Tibial artery (tissue), 4 donors: ENCODE measurements around the gene SLC26A8.

ENCODE experiments used
- DNase-seq, 2 donors: peaks; one replicate each; pipeline ENCODE4 v3.0.0-alpha.2; 2019
- H3K27ac ChIP-seq, 2 donors: fragments of 200-600 bp; sonication (generic) in 1 of 2; 1 replicate in 1 of 2; 2 replicates in 1 of 2; pipeline ENCODE4 v1.5.1; 2018 to 2019; ENCODE audit warnings: mild to moderate bottlenecking in 1 of 2
- H3K27me3 ChIP-seq, 2 donors: fragments of 200-600 bp; sonication (generic) in 1 of 2; one replicate each; pipeline versions ENCODE4 v1.5.1 to v1.6.0; 2016 to 2019
- H3K36me3 ChIP-seq, 3 donors: fragments of 200-600 bp; sonication (generic) in 2 of 3; one replicate each; pipeline ENCODE4 v1.5.1; 2016 to 2019; ENCODE audit warnings: mild to moderate bottlenecking in 2 of 3
- H3K4me1 ChIP-seq, 4 donors: fragments of 200-600 bp; sonication (generic) in 2 of 4; 1 replicate in 3 of 4; 2 replicates in 1 of 4; pipeline ENCODE4 v1.5.1; 2016 to 2019
- H3K4me3 ChIP-seq, 2 donors: fragments of 200-600 bp; sonication (generic) in 1 of 2; 1 replicate in 1 of 2; 2 replicates in 1 of 2; pipeline ENCODE4 v1.5.1; 2018 to 2019; ENCODE audit warnings: mild to moderate bottlenecking in 2 of 2
- H3K9me3 ChIP-seq, 3 donors: fragments of 200-600 bp; sonication (generic) in 1 of 3; one replicate each; pipeline ENCODE4 v1.5.1; 2016 to 2019
- CTCF ChIP-seq, 2 experiments: fragments of 200-600 bp in 1 of 2; fragments of 450-650 bp in 1 of 2; IDR thresholded peaks; one replicate each; pipeline ENCODE4 v1.5.1; 2017 to 2019; ENCODE audit warnings: antibody characterized with exemption in 2 of 2, mild to moderate bottlenecking in 1 of 2, moderate library complexity in 1 of 2
- intact Hi-C: fragments of 100-400 bp; cut with DNase I; formaldehyde crosslinking; loops from one replicate; pipeline ENCODE4 v1.15.0; 2023; ENCODE audit warnings: low total_unique reads

The SLC26A8 gene

DNA sequence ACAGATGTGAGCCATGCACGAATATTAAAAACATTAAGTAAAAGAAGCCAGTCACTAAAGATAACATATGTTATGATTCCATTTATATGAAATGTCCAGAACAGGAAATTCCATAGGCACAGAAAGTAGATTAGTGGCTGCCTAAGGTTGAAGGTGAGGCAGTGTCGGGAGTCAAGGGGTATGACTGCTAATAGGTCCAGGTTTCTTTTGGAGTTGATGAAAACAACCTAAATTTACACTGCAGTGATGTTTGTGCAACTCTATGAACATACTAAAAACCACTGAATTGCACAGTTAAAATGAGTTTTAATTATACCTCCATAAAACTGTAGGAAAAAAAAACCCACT is 118.0 kb downstream of the SLC26A8 start:
- Histone ChIP-seq H3K4me1 (no peaks in the 10 kb centered on the region), H3K27me3 (no peaks in the 10 kb centered on the region), H3K9me3 (peaks cover 0 to 7% (median 0%) of the 10 kb centered on the region in 3 donors), H3K27ac (no peak overlapping the region), H3K36me3 (peaks cover 9 to 19% (median 11%) of the 10 kb centered on the region in 3 donors), H3K4me3 (no peak overlapping the region)
- no peak for TF ChIP-seq CTCF (IDR thresholded peaks at IDR 0.05)
- intact Hi-C loops = no loop called here
- DNase-seq = no peak

DNA sequence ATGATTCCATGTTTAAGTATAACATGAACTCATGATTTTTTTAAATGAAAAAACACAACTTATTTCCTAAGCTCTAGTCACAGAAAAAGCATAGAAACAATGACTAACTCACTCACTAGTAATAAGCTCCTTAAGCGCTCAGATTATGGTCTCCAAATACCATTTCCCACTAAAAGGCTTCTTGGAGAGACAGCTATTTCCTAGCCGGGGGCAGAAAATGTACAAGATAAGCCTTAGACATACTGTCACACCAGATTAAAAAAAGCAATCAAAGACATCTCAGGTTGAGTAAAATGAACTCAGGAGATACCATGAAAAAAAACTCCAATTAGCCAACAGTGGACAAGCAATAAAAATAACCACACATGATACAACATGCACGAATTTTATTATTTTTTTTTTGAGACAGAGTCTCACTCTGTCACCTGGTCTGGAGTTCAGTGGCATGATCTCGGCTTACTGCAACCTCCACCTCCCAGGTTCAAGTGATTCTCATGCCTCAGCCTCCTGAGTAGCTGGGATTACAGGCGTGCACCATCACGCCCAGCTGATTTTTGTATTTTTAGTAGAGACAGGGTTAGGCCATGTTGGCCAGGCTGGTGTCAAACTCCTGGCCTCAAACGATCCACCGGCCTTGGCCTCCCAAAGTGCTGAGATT is 118.5 kb downstream of the SLC26A8 start:
- intact Hi-C loops = no loop called here
- DNase-seq = no peak
- Histone ChIP-seq H3K4me1 (no peaks in the 10 kb centered on the region), H3K27ac (no peak overlapping the region), H3K36me3 (peaks cover 9 to 19% (median 11%) of the 10 kb centered on the region in 3 donors), H3K4me3 (no peak overlapping the region), H3K9me3 (peaks cover 0 to 7% (median 0%) of the 10 kb centered on the region in 3 donors), H3K27me3 (no peaks in the 10 kb centered on the region)
- no peak for TF ChIP-seq CTCF (IDR thresholded peaks at IDR 0.05)

- intact Hi-C loops = no loop called here
- H3K9me3 ChIP-seq = peaks cover 0 to 7% (median 0%) of the 10 kb centered on the region in 3 donors
- no peak overlapping the region for H3K4me3 ChIP-seq
- peaks cover 9 to 19% (median 11%) of the 10 kb centered on the region in 3 donors for H3K36me3 ChIP-seq
- H3K27ac ChIP-seq = no peak overlapping the region
- H3K27me3 ChIP-seq = no peaks in the 10 kb centered on the region
- DNase-seq = no peak
- TF ChIP-seq CTCF (IDR thresholded peaks at IDR 0.05) = no peak
- no peaks in the 10 kb centered on the region for H3K4me1 ChIP-seq
Measured at GRCh38 chr6:35905141-35905785, 119.2 kb downstream of the SLC26A8 start.

- intact Hi-C loops = no loop called here
- no peak overlapping the region for H3K4me3 ChIP-seq
- H3K4me1 ChIP-seq = no peaks in the 10 kb centered on the region
- no peak for TF ChIP-seq CTCF (IDR thresholded peaks at IDR 0.05)
- H3K27me3 ChIP-seq = no peaks in the 10 kb centered on the region
- DNase-seq = no peak
- peaks cover 0 to under 1% (median 0%) of the 10 kb centered on the region in 3 donors for H3K9me3 ChIP-seq
- H3K36me3 ChIP-seq = peaks cover 3 to 15% (median 9%) of the 10 kb centered on the region in 3 donors
- H3K27ac ChIP-seq = no peak overlapping the region
Measured at GRCh38 chr6:35903679-35904078, 120.8 kb downstream of the SLC26A8 start.

DNA sequence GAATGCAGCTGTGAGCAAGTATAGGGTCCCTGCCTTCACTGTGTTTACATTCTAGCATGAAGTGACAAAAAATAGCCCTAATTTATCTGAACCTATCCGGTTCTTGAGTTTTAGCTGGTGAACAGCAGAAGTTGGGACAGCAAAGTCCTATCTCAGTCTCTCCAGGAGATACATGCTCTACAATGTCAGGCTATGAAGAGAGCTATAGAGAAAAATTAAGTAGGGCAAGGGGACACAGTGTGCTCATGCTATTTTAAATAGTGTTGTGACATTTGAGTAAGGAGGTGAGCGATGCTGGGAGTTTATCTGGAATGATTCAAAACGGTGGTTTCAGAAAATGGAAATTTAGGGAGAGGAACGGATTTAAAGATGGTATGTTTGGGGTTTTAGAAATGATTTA is 124.0 kb downstream of the SLC26A8 start:
- Histone ChIP-seq H3K4me1 (no peaks in the 10 kb centered on the region), H3K4me3 (no peak overlapping the region), H3K27ac (no peak overlapping the region), H3K27me3 (no peaks in the 10 kb centered on the region), H3K9me3 (no peaks in the 10 kb centered on the region), H3K36me3 (peaks cover 4 to 15% (median 9%) of the 10 kb centered on the region in 3 donors)
- DNase-seq = no peak
- TF ChIP-seq CTCF (IDR thresholded peaks at IDR 0.05) = no peak
- intact Hi-C loops = no loop called here
